ENCODE results near the gene RBM15B. TPM values are rescaled to one million over a fixed set of nuclear protein-coding genes. Genes with fewer than 3 reads are reported as not detected.
"Not testable (repeated sequence)": the region's sequence is repeated elsewhere in the genome, so short reads cannot be mapped to it uniquely, and the experiment has no call there.

Gene RBM15B
- total and polyA plus RNA-seq, 7 donors, result 9.6 to 29.5 (median 19.5) TPM

GRCh38 chr3:51358981-51359380, 32.1 kb upstream of the RBM15B start:
- no peaks in the 10 kb centered on the region for H3K9me3 ChIP-seq
- H3K4me3 ChIP-seq, result no peak overlapping the region
- 78 to 80% methylated on average over 3 of the region's 3 CpGs for WGBS, 2 donors
- DNase-seq, result no peak
- intact Hi-C loops (cut with DNase I), result no loop called here
- TF ChIP-seq POLR2A (IDR thresholded peaks at IDR 0.05) (no peak), POLR2AphosphoS5 (IDR thresholded peaks at IDR 0.05) (no peak), EP300 (IDR thresholded peaks at IDR 0.05) (no peak), CTCF (IDR thresholded peaks at IDR 0.05) (no peak)
- no peaks in the 10 kb centered on the region for H3K4me1 ChIP-seq
- no peak overlapping the region for H3K27ac ChIP-seq
- no peaks in the 10 kb centered on the region for H3K36me3 ChIP-seq
- no peaks in the 10 kb centered on the region for H3K27me3 ChIP-seq

- TF ChIP-seq POLR2AphosphoS5 (IDR thresholded peaks at IDR 0.05), result no peak
- TF ChIP-seq EP300 (IDR thresholded peaks at IDR 0.05), result no peak
- no peak for TF ChIP-seq CTCF (IDR thresholded peaks at IDR 0.05)
- TF ChIP-seq POLR2A (IDR thresholded peaks at IDR 0.05), result no peak
- H3K27ac ChIP-seq, result no peak overlapping the region
- no peak overlapping the region for H3K4me3 ChIP-seq
- intact Hi-C loops (cut with DNase I), result no loop called here
- H3K36me3 ChIP-seq, result no peaks in the 10 kb centered on the region
- no peaks in the 10 kb centered on the region for H3K27me3 ChIP-seq
- no peaks in the 10 kb centered on the region for H3K4me1 ChIP-seq
- 86 to 92% methylated on average over 3 of the region's 3 CpGs for WGBS, 2 donors
- H3K9me3 ChIP-seq, result no peaks in the 10 kb centered on the region
- no peak for DNase-seq
These were observed 30.3 kb upstream of the RBM15B start for GRCh38 chr3:51360806-51361205.

- 91% methylated on average over 6 of the region's 6 CpGs for WGBS, 2 donors
- no peaks in the 10 kb centered on the region for H3K9me3 ChIP-seq
- H3K27me3 ChIP-seq, result no peaks in the 10 kb centered on the region
- no peaks in the 10 kb centered on the region for H3K4me1 ChIP-seq
- no peak overlapping the region for H3K4me3 ChIP-seq
- H3K27ac ChIP-seq, result no peak overlapping the region
- no peaks in the 10 kb centered on the region for H3K36me3 ChIP-seq
- DNase-seq, result no peak
- intact Hi-C loops (cut with DNase I), result no loop called here
- TF ChIP-seq POLR2A (IDR thresholded peaks at IDR 0.05), result no peak
- TF ChIP-seq CTCF (IDR thresholded peaks at IDR 0.05), result no peak
- no peak for TF ChIP-seq EP300 (IDR thresholded peaks at IDR 0.05)
- no peak for TF ChIP-seq POLR2AphosphoS5 (IDR thresholded peaks at IDR 0.05)
These were observed 29.3 kb upstream of the RBM15B start for GRCh38 chr3:51361746-51362145.

- H3K27ac ChIP-seq, result no peak overlapping the region
- TF ChIP-seq POLR2A (IDR thresholded peaks at IDR 0.05), result no peak
- no peak for TF ChIP-seq POLR2AphosphoS5 (IDR thresholded peaks at IDR 0.05)
- TF ChIP-seq CTCF (IDR thresholded peaks at IDR 0.05), result no peak
- TF ChIP-seq EP300 (IDR thresholded peaks at IDR 0.05), result no peak
- intact Hi-C loops (cut with DNase I), result no loop called here
- 87 to 89% methylated on average over 9 of the region's 9 CpGs for WGBS, 2 donors
- H3K36me3 ChIP-seq, result no peaks in the 10 kb centered on the region
- no peaks in the 10 kb centered on the region for H3K9me3 ChIP-seq
- H3K4me1 ChIP-seq, result no peaks in the 10 kb centered on the region
- DNase-seq, result no peak
- H3K27me3 ChIP-seq, result no peaks in the 10 kb centered on the region
- no peak overlapping the region for H3K4me3 ChIP-seq
These were observed 28.6 kb upstream of the RBM15B start for GRCh38 chr3:51362476-51362875.

GRCh38 chr3:51368276-51368675, 22.8 kb upstream of the RBM15B start:
- H3K4me3 ChIP-seq; H3K27ac ChIP-seq; H3K36me3 ChIP-seq; H3K4me1 ChIP-seq; H3K9me3 ChIP-seq; H3K27me3 ChIP-seq; intact Hi-C loops (cut with DNase I); DNase-seq: not testable (repeated sequence)
- 75 to 89% methylated on average over 8 of the region's 8 CpGs for WGBS, 2 donors
